ENCODE measurements around the gene KRTAP10-12. TPM values are rescaled to one million over a fixed set of nuclear protein-coding genes. Genes with fewer than 3 reads are reported as not detected.

The KRTAP10-12 gene
- total and polyA plus RNA-seq, 2 experiments from 2014 or later: not detected

DNA sequence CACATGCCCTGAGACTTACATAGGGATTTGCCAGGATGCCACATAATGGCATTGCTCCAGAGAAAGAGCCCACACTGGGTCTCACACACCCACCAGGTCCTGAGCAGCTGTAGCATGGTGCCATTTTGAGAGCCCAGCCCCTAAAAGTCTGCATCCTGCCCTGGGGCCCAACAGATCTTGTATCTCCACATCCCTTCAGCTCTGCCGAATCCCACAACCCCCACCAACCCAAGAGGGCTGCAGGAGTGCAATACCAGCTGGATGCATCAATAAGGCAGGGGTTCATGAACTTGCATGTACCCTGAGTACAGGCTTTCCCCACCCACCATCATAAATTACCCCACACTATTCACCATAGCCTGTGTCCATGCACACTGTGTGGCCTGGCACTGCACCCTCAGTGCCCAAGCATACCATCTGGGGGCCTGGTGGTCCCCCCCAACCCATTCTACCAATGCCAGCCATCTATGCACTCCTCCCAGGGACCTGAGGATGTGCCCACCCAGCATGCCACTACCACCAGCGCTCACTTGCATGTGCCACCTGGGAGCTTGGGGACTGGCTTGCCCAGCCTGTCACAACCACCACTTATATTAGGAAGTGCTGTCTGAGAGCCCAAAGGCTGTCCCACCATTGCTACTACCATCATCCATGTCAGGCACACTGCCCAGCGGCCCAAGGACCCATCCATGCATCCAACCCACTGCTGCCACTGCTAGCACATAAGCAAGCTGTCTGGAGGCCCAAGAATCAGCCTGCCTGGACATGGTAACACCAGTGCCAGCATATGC, 26.1 kb upstream of the KRTAP10-12 start:
- no peak overlapping the region for H3K4me2 ChIP-seq
- no peaks in the 10 kb centered on the region for H3K79me2 ChIP-seq
- no peak overlapping the region for H3K4me3 ChIP-seq
- no peaks in the 10 kb centered on the region for H4K20me1 ChIP-seq (ENCODE audit: insufficient read depth, poor library complexity, severe bottlenecking)
- DNase-seq (ENCODE audit: low spot score): no peak
- H3K27ac ChIP-seq: no peak overlapping the region
- WGBS (ENCODE audit: low lambda C conversion rate, missing lambda C conversion rate): 82% methylated on average over 3 of the region's 3 CpGs
- no peaks in the 10 kb centered on the region for H3K36me3 ChIP-seq (replicated peaks; ENCODE audit: insufficient read depth, low read depth)
- no peaks in the 10 kb centered on the region for H3K9me2 ChIP-seq (replicated peaks; ENCODE audit: insufficient read depth)
- no peaks in the 10 kb centered on the region for H3K4me1 ChIP-seq (ENCODE audit: insufficient read depth)
- no peaks in the 10 kb centered on the region for H3K27me3 ChIP-seq
- no peak overlapping the region for H2AFZ ChIP-seq
- TF ChIP-seq, protein P1, sequence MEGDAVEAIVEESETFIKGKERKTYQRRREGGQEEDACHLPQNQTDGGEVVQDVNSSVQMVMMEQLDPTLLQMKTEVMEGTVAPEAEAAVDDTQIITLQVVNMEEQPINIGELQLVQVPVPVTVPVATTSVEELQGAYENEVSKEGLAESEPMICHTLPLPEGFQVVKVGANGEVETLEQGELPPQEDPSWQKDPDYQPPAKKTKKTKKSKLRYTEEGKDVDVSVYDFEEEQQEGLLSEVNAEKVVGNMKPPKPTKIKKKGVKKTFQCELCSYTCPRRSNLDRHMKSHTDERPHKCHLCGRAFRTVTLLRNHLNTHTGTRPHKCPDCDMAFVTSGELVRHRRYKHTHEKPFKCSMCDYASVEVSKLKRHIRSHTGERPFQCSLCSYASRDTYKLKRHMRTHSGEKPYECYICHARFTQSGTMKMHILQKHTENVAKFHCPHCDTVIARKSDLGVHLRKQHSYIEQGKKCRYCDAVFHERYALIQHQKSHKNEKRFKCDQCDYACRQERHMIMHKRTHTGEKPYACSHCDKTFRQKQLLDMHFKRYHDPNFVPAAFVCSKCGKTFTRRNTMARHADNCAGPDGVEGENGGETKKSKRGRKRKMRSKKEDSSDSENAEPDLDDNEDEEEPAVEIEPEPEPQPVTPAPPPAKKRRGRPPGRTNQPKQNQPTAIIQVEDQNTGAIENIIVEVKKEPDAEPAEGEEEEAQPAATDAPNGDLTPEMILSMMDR (IDR thresholded peaks at IDR 0.05; ENCODE audit: poor library complexity): no peak
- TF ChIP-seq EZH2 (IDR thresholded peaks at IDR 0.05; ENCODE audit: borderline replicate concordance) (no peak), EZH2phosphoT487 (IDR thresholded peaks at IDR 0.05; ENCODE audit: low read depth, severe bottlenecking, unreplicated experiment) (no peak)
- H3K9me3 ChIP-seq (ENCODE audit: low read depth): peaks cover 4% of the 10 kb centered on the region

DNA sequence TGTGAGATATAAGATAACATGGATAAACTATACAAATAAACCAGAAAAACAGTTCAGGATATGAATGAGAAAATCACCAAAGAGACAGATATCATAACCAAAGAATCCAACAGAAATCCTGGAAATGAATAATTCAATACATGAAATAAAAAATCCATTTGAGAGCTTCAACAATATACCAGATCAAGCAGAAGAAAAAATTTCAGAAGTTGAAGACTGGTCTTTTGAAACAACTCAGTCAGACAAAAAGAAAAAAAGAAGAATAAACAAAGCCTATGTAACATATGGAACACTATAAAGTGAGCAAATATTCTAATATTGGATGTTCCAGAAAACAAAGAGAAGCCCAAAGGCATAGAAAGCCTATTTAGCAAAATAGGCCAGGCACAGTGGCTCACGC, 25.1 kb upstream of the KRTAP10-12 start:
- Histone ChIP-seq H3K27me3 (no peaks in the 10 kb centered on the region), H3K4me1 (ENCODE audit: insufficient read depth) (no peaks in the 10 kb centered on the region), H3K79me2 (no peaks in the 10 kb centered on the region), H3K27ac (no peak overlapping the region), H3K4me3 (no peak overlapping the region), H3K36me3 (replicated peaks; ENCODE audit: insufficient read depth, low read depth) (no peaks in the 10 kb centered on the region), H3K4me2 (no peak overlapping the region), H3K9me3 (ENCODE audit: low read depth) (peaks cover 4% of the 10 kb centered on the region), H4K20me1 (ENCODE audit: insufficient read depth, poor library complexity, severe bottlenecking) (no peaks in the 10 kb centered on the region), H2AFZ (no peak overlapping the region), H3K9me2 (replicated peaks; ENCODE audit: insufficient read depth) (no peaks in the 10 kb centered on the region)
- TF ChIP-seq, protein P1 (IDR thresholded peaks at IDR 0.05; ENCODE audit: poor library complexity): no peak
- TF ChIP-seq EZH2 (IDR thresholded peaks at IDR 0.05; ENCODE audit: borderline replicate concordance) (no peak), EZH2phosphoT487 (IDR thresholded peaks at IDR 0.05; ENCODE audit: low read depth, severe bottlenecking, unreplicated experiment) (no peak)
- WGBS (ENCODE audit: low lambda C conversion rate, missing lambda C conversion rate): 89% methylated on average over 1 of the region's 1 CpG
- no peak for DNase-seq (ENCODE audit: low spot score)

DNA sequence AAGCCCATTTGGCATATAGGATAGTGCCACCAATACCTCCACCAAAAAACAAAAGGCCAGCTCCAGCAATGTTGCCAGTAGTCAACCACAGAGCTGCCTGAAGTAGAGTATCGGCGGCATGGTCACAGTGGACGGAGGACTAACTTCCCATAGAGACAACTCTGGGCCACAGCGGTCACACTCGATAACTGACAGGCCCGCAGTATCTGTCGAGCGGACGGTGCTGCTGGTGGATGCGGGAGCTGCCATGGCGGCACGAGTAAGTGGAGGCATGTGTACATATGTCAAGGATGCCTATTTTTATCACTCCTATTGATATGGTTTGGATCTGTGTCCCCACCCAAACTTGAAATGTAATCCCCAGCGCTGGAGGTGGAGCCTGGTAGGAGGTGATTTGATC, 19.1 kb upstream of the KRTAP10-12 start:
- H3K27ac ChIP-seq: no peak overlapping the region
- no peak overlapping the region for H3K4me3 ChIP-seq
- TF ChIP-seq, protein P1 (IDR thresholded peaks at IDR 0.05; ENCODE audit: poor library complexity): no peak
- TF ChIP-seq EZH2 (IDR thresholded peaks at IDR 0.05; ENCODE audit: borderline replicate concordance): no peak
- TF ChIP-seq EZH2phosphoT487 (IDR thresholded peaks at IDR 0.05; ENCODE audit: low read depth, severe bottlenecking, unreplicated experiment): no peak
- no peaks in the 10 kb centered on the region for H3K36me3 ChIP-seq (replicated peaks; ENCODE audit: insufficient read depth, low read depth)
- no peak overlapping the region for H2AFZ ChIP-seq
- no peaks in the 10 kb centered on the region for H4K20me1 ChIP-seq (ENCODE audit: insufficient read depth, poor library complexity, severe bottlenecking)
- H3K27me3 ChIP-seq: no peaks in the 10 kb centered on the region
- H3K4me1 ChIP-seq (ENCODE audit: insufficient read depth): no peaks in the 10 kb centered on the region
- no peaks in the 10 kb centered on the region for H3K9me3 ChIP-seq (ENCODE audit: low read depth)
- 95% methylated on average over 13 of the region's 13 CpGs for WGBS (ENCODE audit: low lambda C conversion rate, missing lambda C conversion rate)
- no peak overlapping the region for H3K4me2 ChIP-seq
- no peaks in the 10 kb centered on the region for H3K79me2 ChIP-seq
- no peaks in the 10 kb centered on the region for H3K9me2 ChIP-seq (replicated peaks; ENCODE audit: insufficient read depth)
- DNase-seq (ENCODE audit: low spot score): no peak
